ENCODE data around the gene FRRS1L.
A peak's percentile ranks its signal among the peaks of the same experiment; 100 is the strongest.

GRCh38 chr9:109192732-109193361 is 25.8 kb upstream of the FRRS1L start:
- TF ChIP-seq POLR2A (IDR thresholded peaks at IDR 0.05) = no peak
- TF ChIP-seq CTCF (IDR thresholded peaks at IDR 0.05) = peak in 3 of 6 experiments; percentile 27 to 36 (median 30)
- no peak for TF ChIP-seq POLR2AphosphoS5 (IDR thresholded peaks at IDR 0.05)
